GM12874 (cell line): ENCODE data around the gene CDC42BPG.

Experiments used
- CTCF ChIP-seq: IDR thresholded peaks from 2 replicates; pipeline ENCODE4 v1.5.1; 2011; ENCODE audit warnings: low read depth, mild to moderate bottlenecking, control low read depth, low read length, moderate library complexity; ENCODE audit not compliant: insufficient read depth

CDC42BPG gene

GRCh38 chr11:64871492-64871891 lies 27.0 kb upstream of the CDC42BPG start:
- TF ChIP-seq CTCF, result no peak

- TF ChIP-seq CTCF, result no peak
Observed at GRCh38 chr11:64870893-64871466, 26.5 kb upstream of the CDC42BPG start.

- TF ChIP-seq CTCF, result no peak
Observed at GRCh38 chr11:64870176-64870892, 25.9 kb upstream of the CDC42BPG start.

GRCh38 chr11:64869571-64870175 lies 25.2 kb upstream of the CDC42BPG start:
- peak; percentile 56 for TF ChIP-seq CTCF

- TF ChIP-seq CTCF, result no peak
Observed at GRCh38 chr11:64868904-64869570, 24.6 kb upstream of the CDC42BPG start.

- TF ChIP-seq CTCF, result no peak
Observed at GRCh38 chr11:64867748-64868462, 23.5 kb upstream of the CDC42BPG start.

GRCh38 chr11:64866173-64866491 lies 21.7 kb upstream of the CDC42BPG start:
- no peak for TF ChIP-seq CTCF
